Trophoblast cell (in vitro differentiated cells and primary cell): Measurements from ENCODE around the gene ITIH5.

ENCODE experiments used
- DNase-seq, 2 donors: peaks; one replicate each; pipeline ENCODE4 v3.0.0-alpha.2; 2016
- H2AFZ ChIP-seq: 2 replicates; pipeline ENCODE4 v1.6.1; 2013; ENCODE audit warnings: low read length, moderate library complexity, mild to moderate bottlenecking; ENCODE audit not compliant: insufficient read depth, poor library complexity
- H2AK5ac ChIP-seq: 2 replicates; pipeline ENCODE4 v1.6.1; 2013; ENCODE audit warnings: mild to moderate bottlenecking, low read length
- H2BK120ac ChIP-seq: 2 replicates; pipeline ENCODE4 v1.6.1; 2013; ENCODE audit warnings: low read length, mild to moderate bottlenecking, moderate library complexity; ENCODE audit not compliant: insufficient read depth, poor library complexity
- H2BK12ac ChIP-seq: 2 replicates; pipeline ENCODE4 v1.6.1; 2013; ENCODE audit warnings: mild to moderate bottlenecking, low read length, moderate library complexity
- H2BK5ac ChIP-seq: 2 replicates; pipeline ENCODE4 v1.6.1; 2013; ENCODE audit warnings: low read length, low read depth, moderate library complexity, mild to moderate bottlenecking; ENCODE audit not compliant: poor library complexity
- H3K14ac ChIP-seq: 2 replicates; pipeline ENCODE4 v1.6.1; 2013; ENCODE audit warnings: mild to moderate bottlenecking, low read length
- H3K18ac ChIP-seq: 2 replicates; pipeline ENCODE4 v1.6.1; 2013; ENCODE audit warnings: mild to moderate bottlenecking, low read length
- H3K23ac ChIP-seq: 2 replicates; pipeline ENCODE4 v1.6.1; 2013; ENCODE audit warnings: low read length
- H3K27ac ChIP-seq: 2 replicates; pipeline ENCODE4 v1.5.1; 2013; ENCODE audit warnings: low read depth, mild to moderate bottlenecking, inconsistent platforms, low read length, moderate library complexity
- H3K27me3 ChIP-seq: 2 replicates; pipeline ENCODE4 v1.6.1; 2013; ENCODE audit warnings: inconsistent platforms, mild to moderate bottlenecking, low read length, moderate library complexity; ENCODE audit not compliant: insufficient read depth
- H3K36me3 ChIP-seq, 2 experiments: 1 replicate in 1 of 2; 2 replicates in 1 of 2; pipeline ENCODE4 v1.6.1; 2013; ENCODE audit warnings: low read length in 2 of 2, mild to moderate bottlenecking in 2 of 2, moderate library complexity in 1 of 2; ENCODE audit not compliant: insufficient read depth in 2 of 2, control insufficient read depth in 1 of 2
- H3K4ac ChIP-seq: 2 replicates; pipeline ENCODE4 v1.6.1; 2013; ENCODE audit warnings: low read depth, mild to moderate bottlenecking, low read length, moderate library complexity
- H3K4me1 ChIP-seq, 2 experiments: 1 replicate in 1 of 2; 2 replicates in 1 of 2; pipeline ENCODE4 v1.6.1; 2013; ENCODE audit warnings: low read length in 2 of 2, mild to moderate bottlenecking in 2 of 2, moderate library complexity in 1 of 2; ENCODE audit not compliant: insufficient read depth in 2 of 2, control insufficient read depth in 1 of 2
- H3K4me2 ChIP-seq: 2 replicates; pipeline ENCODE4 v1.6.1; 2013; ENCODE audit warnings: inconsistent platforms, mild to moderate bottlenecking, low read length, moderate library complexity
- H3K4me3 ChIP-seq: 2 replicates; pipeline ENCODE4 v1.5.1; 2013; ENCODE audit warnings: mild to moderate bottlenecking, low read depth, low read length, inconsistent platforms
- H3K79me1 ChIP-seq: one replicate; pipeline ENCODE4 v1.6.1; 2013; ENCODE audit warnings: low read length
- H3K79me2 ChIP-seq: 2 replicates; pipeline ENCODE4 v1.6.1; 2013; ENCODE audit warnings: low read length, mild to moderate bottlenecking; ENCODE audit not compliant: control insufficient read depth, insufficient read depth, poor library complexity
- H3K9ac ChIP-seq: 2 replicates; pipeline ENCODE4 v1.6.1; 2013; ENCODE audit warnings: mild to moderate bottlenecking, low read length
- H3K9me3 ChIP-seq: 2 replicates; pipeline ENCODE4 v1.6.1; 2013; ENCODE audit warnings: low read depth, mild to moderate bottlenecking, control low read depth, inconsistent platforms, low read length; ENCODE audit not compliant: insufficient read depth
- H4K12ac ChIP-seq: 2 replicates; pipeline ENCODE4 v1.6.1; 2013; ENCODE audit warnings: low read depth, mild to moderate bottlenecking, low read length, moderate library complexity
- H4K8ac ChIP-seq: 2 replicates; pipeline ENCODE4 v1.6.1; 2013; ENCODE audit warnings: low read depth, mild to moderate bottlenecking, low read length, moderate library complexity
- H4K91ac ChIP-seq: one replicate; pipeline ENCODE4 v1.6.1; 2013; ENCODE audit warnings: low read depth, mild to moderate bottlenecking, low read length, moderate library complexity
- WGBS: extraction: QIAGEN DNeasy Blood & Tissue Kit; methylation state at CpG from one replicate; pipeline ENCODE4 v1.1.7; 2013; ENCODE audit warnings: missing lambda C conversion rate; ENCODE audit not compliant: insufficient read length, insufficient coverage; ENCODE audit errors: extremely low coverage; 5-methylcytosine and 5-hydroxymethylcytosine counted together

Gene ITIH5

GRCh38 chr10:7572391-7572790, 94.4 kb downstream of the ITIH5 start:
- Histone ChIP-seq H2AFZ (no peak overlapping the region), H2AK5ac (no peak overlapping the region), H3K9ac (no peak overlapping the region), H4K12ac (no peak overlapping the region), H3K18ac (no peak overlapping the region), H3K27ac (no peak overlapping the region), H4K8ac (no peak overlapping the region), H2BK12ac (no peak overlapping the region), H3K23ac (no peak overlapping the region), H3K14ac (no peak overlapping the region), H3K36me3 (no peaks in the 10 kb centered on the region), H4K91ac (no peak overlapping the region), H2BK5ac (no peak overlapping the region), H3K4me3 (no peak overlapping the region), H2BK120ac (no peak overlapping the region), H3K4me1 (no peaks in the 10 kb centered on the region), H3K79me2 (no peaks in the 10 kb centered on the region), H3K79me1 (no peaks in the 10 kb centered on the region), H3K4me2 (no peak overlapping the region), H3K9me3 (peaks cover 2% of the 10 kb centered on the region), H3K27me3 (no peaks in the 10 kb centered on the region), H3K4ac (no peak overlapping the region)
- DNase-seq: no peak
- WGBS: no CpG with 5 or more reads among the region's 3 CpGs

- Histone ChIP-seq H3K36me3 (no peaks in the 10 kb centered on the region), H3K9ac (no peak overlapping the region)
Measured at GRCh38 chr10:7571981-7572380, 94.8 kb downstream of the ITIH5 start.

GRCh38 chr10:7567911-7568620, 98.7 kb downstream of the ITIH5 start:
- Histone ChIP-seq H3K27ac (no peak overlapping the region), H3K14ac (no peak overlapping the region), H3K9ac (no peak overlapping the region), H3K79me1 (no peaks in the 10 kb centered on the region), H4K91ac (no peak overlapping the region), H3K4ac (no peak overlapping the region), H2BK12ac (no peak overlapping the region), H3K36me3 (no peaks in the 10 kb centered on the region), H3K23ac (no peak overlapping the region), H3K4me1 (no peaks in the 10 kb centered on the region), H2AK5ac (no peak overlapping the region), H4K12ac (no peak overlapping the region), H3K27me3 (no peaks in the 10 kb centered on the region), H4K8ac (no peak overlapping the region), H3K4me3 (no peak overlapping the region), H2AFZ (no peak overlapping the region), H3K4me2 (no peak overlapping the region), H3K79me2 (no peaks in the 10 kb centered on the region), H3K18ac (no peak overlapping the region), H2BK120ac (no peak overlapping the region), H2BK5ac (no peak overlapping the region), H3K9me3 (peaks cover 2% of the 10 kb centered on the region)
- DNase-seq: no peak
- WGBS: no CpG with 5 or more reads among the region's 4 CpGs

More at GRCh38 chr10:7571981-7572380, 94.8 kb downstream of the ITIH5 start:
- H3K4me3 ChIP-seq: no peak overlapping the region
- no peak overlapping the region for H2AFZ ChIP-seq
- no peak overlapping the region for H2BK5ac ChIP-seq
- peaks cover 2% of the 10 kb centered on the region for H3K9me3 ChIP-seq
- no peak overlapping the region for H3K18ac ChIP-seq
- H4K8ac ChIP-seq: no peak overlapping the region
- H3K4ac ChIP-seq: no peak overlapping the region
- no peak overlapping the region for H3K27ac ChIP-seq
- H2AK5ac ChIP-seq: no peak overlapping the region
- H3K4me1 ChIP-seq: no peaks in the 10 kb centered on the region
- H3K14ac ChIP-seq: no peak overlapping the region
- no peak overlapping the region for H2BK120ac ChIP-seq
- no peaks in the 10 kb centered on the region for H3K79me2 ChIP-seq
- WGBS: no CpG with 5 or more reads among the region's 4 CpGs
- H3K23ac ChIP-seq: no peak overlapping the region
- no peak overlapping the region for H2BK12ac ChIP-seq
- no peaks in the 10 kb centered on the region for H3K27me3 ChIP-seq
- DNase-seq: peak in 1 of 2 donors; percentile 28
- no peaks in the 10 kb centered on the region for H3K79me1 ChIP-seq
- no peak overlapping the region for H4K12ac ChIP-seq
- no peak overlapping the region for H4K91ac ChIP-seq
- no peak overlapping the region for H3K4me2 ChIP-seq

- H3K4me3 ChIP-seq: no peak overlapping the region
- no peaks in the 10 kb centered on the region for H3K79me1 ChIP-seq
- no peak overlapping the region for H4K12ac ChIP-seq
- H3K4me1 ChIP-seq: peaks cover 0 to 2% of the 10 kb centered on the region in 2 experiments
- DNase-seq: peak; percentile 58 to 92
- WGBS: 100% methylated on average over 2 of the region's 5 CpGs
- no peaks in the 10 kb centered on the region for H3K27me3 ChIP-seq
- H2BK5ac ChIP-seq: no peak overlapping the region
- H2AFZ ChIP-seq: no peak overlapping the region
- H3K36me3 ChIP-seq: no peaks in the 10 kb centered on the region
- H3K9ac ChIP-seq: no peak overlapping the region
- H4K91ac ChIP-seq: no peak overlapping the region
- no peaks in the 10 kb centered on the region for H3K79me2 ChIP-seq
- no peak overlapping the region for H2AK5ac ChIP-seq
- peaks cover 2% of the 10 kb centered on the region for H3K9me3 ChIP-seq
- H2BK120ac ChIP-seq: no peak overlapping the region
- H2BK12ac ChIP-seq: no peak overlapping the region
- no peak overlapping the region for H3K4ac ChIP-seq
- no peak overlapping the region for H3K14ac ChIP-seq
- H3K23ac ChIP-seq: no peak overlapping the region
- H3K18ac ChIP-seq: no peak overlapping the region
- H3K4me2 ChIP-seq: no peak overlapping the region
- H3K27ac ChIP-seq: no peak overlapping the region
- no peak overlapping the region for H4K8ac ChIP-seq
Measured at GRCh38 chr10:7566891-7567290, 99.9 kb downstream of the ITIH5 start.
